ENCODE data around the gene WFDC11. TPM values are rescaled to one million over a fixed set of nuclear protein-coding genes. Genes with fewer than 3 reads are reported as not detected.

Gene WFDC11
- total and polyA plus RNA-seq, 2 donors (not counting 3 experiments of a cell fraction or from before 2014, with no cell fraction given), result not detected

DNA sequence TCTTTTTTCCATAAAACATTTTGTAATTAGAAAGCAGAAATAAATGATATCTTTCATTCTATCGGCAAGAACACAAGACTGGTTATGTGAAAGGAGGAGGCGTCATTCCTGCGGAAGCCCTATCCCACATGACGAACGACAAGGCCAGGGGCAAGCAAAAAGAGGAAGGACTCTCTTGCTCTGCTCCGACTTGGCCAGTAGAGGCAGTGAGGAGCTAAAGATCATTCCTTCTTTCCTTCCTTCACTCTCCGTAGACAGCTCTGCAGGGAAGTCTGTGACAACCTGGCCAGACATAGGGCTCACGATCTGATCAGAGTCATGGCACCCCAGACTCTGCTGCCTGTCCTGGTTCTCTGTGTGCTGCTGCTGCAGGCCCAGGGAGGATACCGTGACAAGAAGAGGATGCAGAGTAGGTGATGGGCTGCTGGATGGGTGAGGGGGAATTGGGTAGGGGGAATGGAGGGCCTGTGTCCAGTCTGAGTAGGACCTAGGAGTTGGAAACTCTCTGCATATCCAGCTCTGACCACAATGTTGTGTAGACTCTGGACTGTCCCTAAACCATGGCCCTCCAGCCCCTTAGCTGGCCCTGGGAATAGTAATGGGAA, 40.4 kb downstream of the WFDC11 start, which contains the start of gene WFDC10A:
Gene WFDC10A (plus strand): TSS at position 244 of the 605 bp plus-strand sequence. CDS start 75 bp downstream, at position 319.
- intact Hi-C loops (cut with micrococcal nuclease) (loop anchor here (10.0 kb wide), 1 partner anchor 145 kb away; no protein-coding TSS in a partner anchor), dilution Hi-C loops (cut with MboI; ENCODE audit: extremely low pct_ligation_motif_present, low sequenced_read_pairs) (no loop called here)
- Histone ChIP-seq H3K4me2 (ENCODE audit: insufficient read depth, low read length) (no peak within 1 kb of the TSS), H2AFZ (ENCODE audit: low read depth, low read length) (peak within 1 kb of the TSS; percentile 26), H3K27ac (ENCODE audit: insufficient read depth, low read depth, low read length) (no peak within 1 kb of the TSS), H3K4me3 (replicated peaks in 1 of 3; ENCODE audit: insufficient read depth in 1 of 3, low read depth in 1 of 3, low read length in 3 of 3) (no peak within 1 kb of the TSS), H3K4me1 (ENCODE audit: control insufficient read depth, extremely low read depth, insufficient read depth, low read length) (no peaks in the 10 kb centered on the region), H3K9me3 (replicated peaks; ENCODE audit: control insufficient read depth, insufficient read depth, low read length) (no peaks in the 10 kb centered on the region), H3K9ac (replicated peaks; ENCODE audit: extremely low read depth, insufficient read depth, low read length) (no peak within 1 kb of the TSS), H4K20me1 (replicated peaks; ENCODE audit: control insufficient read depth, extremely low read depth, insufficient read depth, low read length) (no peaks in the 10 kb centered on the region), H3K36me3 (ENCODE audit: control insufficient read depth in 2 of 2, extremely low read depth in 1 of 2, insufficient read depth in 2 of 2, low read length in 2 of 2) (no peaks in the 10 kb centered on the region), H3K79me2 (ENCODE audit: control insufficient read depth, insufficient read depth, low read length) (no peaks in the 10 kb centered on the region), H3K9me1 (replicated peaks; ENCODE audit: control insufficient read depth, extremely low read depth, insufficient read depth, low read length) (no peaks in the 10 kb centered on the region), H3K27me3 (ENCODE audit: control insufficient read depth in 2 of 2, insufficient read depth in 2 of 2, low read length in 2 of 2) (no peaks in the 10 kb centered on the region)
- no peak for TF ChIP-seq EZH2 (IDR thresholded peaks at IDR 0.05; ENCODE audit: borderline replicate concordance, low read depth, low read length, severe bottlenecking)
- TF ChIP-seq, protein P1, sequence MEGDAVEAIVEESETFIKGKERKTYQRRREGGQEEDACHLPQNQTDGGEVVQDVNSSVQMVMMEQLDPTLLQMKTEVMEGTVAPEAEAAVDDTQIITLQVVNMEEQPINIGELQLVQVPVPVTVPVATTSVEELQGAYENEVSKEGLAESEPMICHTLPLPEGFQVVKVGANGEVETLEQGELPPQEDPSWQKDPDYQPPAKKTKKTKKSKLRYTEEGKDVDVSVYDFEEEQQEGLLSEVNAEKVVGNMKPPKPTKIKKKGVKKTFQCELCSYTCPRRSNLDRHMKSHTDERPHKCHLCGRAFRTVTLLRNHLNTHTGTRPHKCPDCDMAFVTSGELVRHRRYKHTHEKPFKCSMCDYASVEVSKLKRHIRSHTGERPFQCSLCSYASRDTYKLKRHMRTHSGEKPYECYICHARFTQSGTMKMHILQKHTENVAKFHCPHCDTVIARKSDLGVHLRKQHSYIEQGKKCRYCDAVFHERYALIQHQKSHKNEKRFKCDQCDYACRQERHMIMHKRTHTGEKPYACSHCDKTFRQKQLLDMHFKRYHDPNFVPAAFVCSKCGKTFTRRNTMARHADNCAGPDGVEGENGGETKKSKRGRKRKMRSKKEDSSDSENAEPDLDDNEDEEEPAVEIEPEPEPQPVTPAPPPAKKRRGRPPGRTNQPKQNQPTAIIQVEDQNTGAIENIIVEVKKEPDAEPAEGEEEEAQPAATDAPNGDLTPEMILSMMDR (IDR thresholded peaks at IDR 0.05; ENCODE audit: extremely low read depth in 1 of 2, insufficient read depth in 1 of 2, low read depth in 1 of 2, low read length in 2 of 2), result peak; percentile 66 to 68
- TF ChIP-seq, protein P2, sequence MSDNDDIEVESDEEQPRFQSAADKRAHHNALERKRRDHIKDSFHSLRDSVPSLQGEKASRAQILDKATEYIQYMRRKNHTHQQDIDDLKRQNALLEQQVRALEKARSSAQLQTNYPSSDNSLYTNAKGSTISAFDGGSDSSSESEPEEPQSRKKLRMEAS (IDR thresholded peaks at IDR 0.05; ENCODE audit: insufficient read depth, insufficient read length), result no peak
- CTCF ChIA-PET, result interaction anchor here (0.6 to 3.0 kb wide), 20 partner anchors 9 to 311 kb away, joined by 3 to 21 read pairs (median 4); no protein-coding TSS in a partner anchor
- peak; percentile 92 for FAIRE-seq
- POLR2A ChIA-PET, result no interaction called here
- DNase-seq (ENCODE audit: low read depth, low spot score), result peak; percentile 23
- BruUV-seq (replicated peaks), result no TSS peak

DNA sequence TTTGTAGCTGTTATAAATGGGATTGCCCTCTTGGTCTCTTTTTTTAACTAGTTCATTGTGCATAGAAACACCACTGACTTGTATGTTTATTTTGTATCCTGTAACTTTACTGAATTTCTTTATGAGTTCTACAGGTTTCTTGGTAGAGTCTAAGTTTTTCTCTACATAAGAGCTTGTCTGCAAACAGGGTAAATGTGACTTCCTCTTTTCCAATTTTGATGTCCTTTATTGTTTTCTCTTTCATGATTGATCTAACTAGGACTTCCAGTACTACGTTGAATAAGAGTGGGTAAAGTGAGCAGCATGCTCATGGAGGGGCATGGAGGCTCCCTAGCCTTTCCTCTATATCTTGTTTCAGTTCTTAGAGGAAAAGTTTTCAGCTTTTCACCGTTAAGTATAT, 43.5 kb downstream of the WFDC11 start:
- no peaks in the 10 kb centered on the region for H3K9me3 ChIP-seq (replicated peaks; ENCODE audit: control insufficient read depth, insufficient read depth, low read length)
- intact Hi-C loops (cut with micrococcal nuclease) (loop anchor here (10.0 kb wide), 1 partner anchor 148 kb away; no protein-coding TSS in a partner anchor), dilution Hi-C loops (cut with MboI; ENCODE audit: extremely low pct_ligation_motif_present, low sequenced_read_pairs) (no loop called here)
- BruUV-seq (replicated peaks), result no TSS peak
- H3K9me1 ChIP-seq (replicated peaks; ENCODE audit: control insufficient read depth, extremely low read depth, insufficient read depth, low read length), result no peaks in the 10 kb centered on the region
- ChIA-PET POLR2A (no interaction called here), CTCF (interaction anchor here (1.5 to 2.0 kb wide), 2 partner anchors 16 to 144 kb away, joined by 3 to 6 read pairs; no protein-coding TSS in a partner anchor)
- DNase-seq (ENCODE audit: low read depth, low spot score), result no peak
- H3K4me3 ChIP-seq (replicated peaks in 1 of 3; ENCODE audit: insufficient read depth in 1 of 3, low read depth in 1 of 3, low read length in 3 of 3), result no peak overlapping the region
- no peak overlapping the region for H3K27ac ChIP-seq (ENCODE audit: insufficient read depth, low read depth, low read length)
- no peaks in the 10 kb centered on the region for H3K79me2 ChIP-seq (ENCODE audit: control insufficient read depth, insufficient read depth, low read length)
- no peaks in the 10 kb centered on the region for H4K20me1 ChIP-seq (replicated peaks; ENCODE audit: control insufficient read depth, extremely low read depth, insufficient read depth, low read length)
- H3K4me1 ChIP-seq (ENCODE audit: control insufficient read depth, extremely low read depth, insufficient read depth, low read length), result no peaks in the 10 kb centered on the region
- TF ChIP-seq MYC (IDR thresholded peaks at IDR 0.05; ENCODE audit: low read depth, low read length) (no peak), JUN (IDR thresholded peaks at IDR 0.05; ENCODE audit: borderline replicate concordance, insufficient read depth, insufficient read length, low read depth) (no peak), FOS (IDR thresholded peaks at IDR 0.05; ENCODE audit: borderline replicate concordance, insufficient read depth, low read length) (no peak), POLR2AphosphoS5 (IDR thresholded peaks at IDR 0.05; ENCODE audit: insufficient read depth, low read depth, low read length) (no peak), POLR2A (IDR thresholded peaks at IDR 0.05; ENCODE audit: low read depth, low read length) (no peak)
- TF ChIP-seq, protein P1 (IDR thresholded peaks at IDR 0.05; ENCODE audit: extremely low read depth in 1 of 2, insufficient read depth in 1 of 2, low read depth in 1 of 2, low read length in 2 of 2), result no peak
- TF ChIP-seq, protein P2 (IDR thresholded peaks at IDR 0.05; ENCODE audit: insufficient read depth, insufficient read length), result no peak
- no peak for FAIRE-seq
- H2AFZ ChIP-seq (ENCODE audit: low read depth, low read length), result no peak overlapping the region
- no peaks in the 10 kb centered on the region for H3K27me3 ChIP-seq (ENCODE audit: control insufficient read depth in 2 of 2, insufficient read depth in 2 of 2, low read length in 2 of 2)
- no peaks in the 10 kb centered on the region for H3K36me3 ChIP-seq (ENCODE audit: control insufficient read depth in 2 of 2, extremely low read depth in 1 of 2, insufficient read depth in 2 of 2, low read length in 2 of 2)
- H3K4me2 ChIP-seq (ENCODE audit: insufficient read depth, low read length), result no peak overlapping the region
- no peak overlapping the region for H3K9ac ChIP-seq (replicated peaks; ENCODE audit: extremely low read depth, insufficient read depth, low read length)

All from endothelial cell of umbilical vein (primary cell).